Endothelial cell of umbilical vein (primary cell): ENCODE data around the gene BLZF1. TPM values are rescaled to one million over a fixed set of nuclear protein-coding genes. Genes with fewer than 3 reads are reported as not detected.

Source experiments
- BruUV-seq: library from RNA; stranded (reverse); fragments of 400-500 nt; replicated peaks from 2 replicates; lab custom pipeline; 2021; lab: Mats Ljungman, UMichigan
- CTCF ChIA-PET: fragments of 300-600, 350-600 bp; sonication (Branson Sonifier 250); formaldehyde crosslinking; loops from one replicate; lab custom pipeline; 2021; ENCODE audit warnings: antibody characterized with exemption, inconsistent platforms; lab: Charles Lee
- POLR2A ChIA-PET: fragments of 300-600, 350-600 bp; sonication (Branson Sonifier 250); formaldehyde crosslinking; loops from one replicate; lab custom pipeline; 2021; ENCODE audit warnings: antibody characterized with exemption, inconsistent platforms; lab: Charles Lee
- DNase-seq: peaks from one replicate; pipeline ENCODE4 v3.0.0-alpha.2; 2011; ENCODE audit warnings: low read depth, low spot score
- FAIRE-seq: peaks from 2 replicates; lab custom pipeline; 2011; peaks lifted over from hg19 to GRCh38; lab: Jason Lieb, UNC
- H2AFZ ChIP-seq: 2 replicates; pipeline ENCODE4 v1.6.0; 2012; ENCODE audit warnings: low read depth, low read length, control low read depth, inconsistent platforms
- H3K27ac ChIP-seq: 2 replicates; pipeline ENCODE4 v1.5.1; 2011; ENCODE audit warnings: low read depth, mild to moderate bottlenecking, control low read depth, low read length, moderate library complexity; ENCODE audit not compliant: insufficient read depth
- H3K27me3 ChIP-seq, 2 experiments: 2 replicates each; pipeline versions ENCODE4 v1.6.0 to v1.6.1; 2011; ENCODE audit warnings: low read length in 2 of 2, mixed read lengths in 1 of 2; ENCODE audit not compliant: control insufficient read depth in 2 of 2, insufficient read depth in 2 of 2
- H3K36me3 ChIP-seq, 2 experiments: 2 replicates in 1 of 2; 3 replicates in 1 of 2; pipeline ENCODE4 v1.5.1; 2011; ENCODE audit warnings: low read length in 2 of 2, mild to moderate bottlenecking in 1 of 2, moderate library complexity in 1 of 2; ENCODE audit not compliant: control insufficient read depth in 2 of 2, insufficient read depth in 2 of 2; ENCODE audit errors: extremely low read depth in 1 of 2
- H3K4me1 ChIP-seq: 3 replicates; pipeline ENCODE4 v1.5.1; 2011; ENCODE audit warnings: mild to moderate bottlenecking, low read length; ENCODE audit not compliant: control insufficient read depth, insufficient read depth; ENCODE audit errors: extremely low read depth
- H3K4me2 ChIP-seq: 2 replicates; pipeline ENCODE4 v1.6.1; 2011; ENCODE audit warnings: low read length, control low read depth, mixed read lengths; ENCODE audit not compliant: insufficient read depth
- H3K4me3 ChIP-seq, 3 experiments: fragments of 200-600 bp in 1 of 3; sonication (generic), shearing (Covaris generic) in 1 of 3; replicated peaks in 1 of 3; 2 replicates each; pipeline ENCODE4 v1.5.1; 2011 to 2016; ENCODE audit warnings: control low read depth in 3 of 3, low read length in 3 of 3, mild to moderate bottlenecking in 2 of 3, inconsistent platforms in 1 of 3, low read depth in 1 of 3, moderate library complexity in 1 of 3; ENCODE audit not compliant: insufficient read depth in 1 of 3
- H3K79me2 ChIP-seq: 2 replicates; pipeline ENCODE4 v1.6.0; 2012; ENCODE audit warnings: low read length, inconsistent platforms; ENCODE audit not compliant: control insufficient read depth, insufficient read depth
- H3K9ac ChIP-seq: replicated peaks from 2 replicates; pipeline ENCODE3; 2011; ENCODE audit warnings: low read length, control low read depth; ENCODE audit not compliant: insufficient read depth; ENCODE audit errors: extremely low read depth
- H3K9me1 ChIP-seq: replicated peaks from 3 replicates; pipeline ENCODE4 v1.6.0; 2011; ENCODE audit warnings: mild to moderate bottlenecking, low read length; ENCODE audit not compliant: control insufficient read depth, insufficient read depth; ENCODE audit errors: extremely low read depth
- H3K9me3 ChIP-seq: replicated peaks from 2 replicates; pipeline ENCODE4 v1.5.1; 2012; ENCODE audit warnings: low read length, inconsistent platforms; ENCODE audit not compliant: control insufficient read depth, insufficient read depth
- H4K20me1 ChIP-seq: replicated peaks from 2 replicates; pipeline ENCODE3; 2011; ENCODE audit warnings: mild to moderate bottlenecking, low read length; ENCODE audit not compliant: control insufficient read depth, insufficient read depth; ENCODE audit errors: extremely low read depth
- EZH2 ChIP-seq: IDR thresholded peaks from 2 replicates; pipeline ENCODE4 v1.6.1; 2012; ENCODE audit warnings: borderline replicate concordance, low read depth, mild to moderate bottlenecking, moderate library complexity, low read length, inconsistent platforms; ENCODE audit not compliant: severe bottlenecking
- FOS ChIP-seq: IDR thresholded peaks from 2 replicates; pipeline ENCODE4 v1.6.1; 2011; ENCODE audit warnings: mild to moderate bottlenecking, low read length, moderate library complexity, borderline replicate concordance; ENCODE audit not compliant: insufficient read depth
- GATA2 ChIP-seq: IDR thresholded peaks from 2 replicates; pipeline ENCODE4 v1.7.0; 2011; ENCODE audit warnings: low read depth, mild to moderate bottlenecking, moderate library complexity, mixed read lengths, low read length; ENCODE audit not compliant: insufficient read length, insufficient read depth
- JUN ChIP-seq: IDR thresholded peaks from 2 replicates; pipeline ENCODE4 v1.6.1; 2011; ENCODE audit warnings: borderline replicate concordance, low read depth; ENCODE audit not compliant: insufficient read length, insufficient read depth
- MYC ChIP-seq: IDR thresholded peaks from one replicate; pipeline ENCODE4 v1.6.1; 2011; ENCODE audit warnings: mild to moderate bottlenecking, low read depth, low read length
- POLR2A ChIP-seq: IDR thresholded peaks from 2 replicates; pipeline ENCODE4 v1.6.1; 2012; ENCODE audit warnings: low read depth, mild to moderate bottlenecking, control low read depth, low read length
- POLR2AphosphoS5 ChIP-seq: IDR thresholded peaks from 2 replicates; pipeline ENCODE4 v1.6.1; 2012; ENCODE audit warnings: low read depth, mild to moderate bottlenecking, control low read depth, low read length, moderate library complexity; ENCODE audit not compliant: insufficient read depth
- dilution Hi-C: fragments of 300-500 bp; cut with MboI; formaldehyde crosslinking; loops from one replicate; pipeline ENCODE4 v1.15.0; 2019; ENCODE audit warnings: low sequenced_read_pairs; ENCODE audit not compliant: extremely low pct_ligation_motif_present
- intact Hi-C: fragments of 100-400 bp; cut with micrococcal nuclease; formaldehyde crosslinking; loops from one replicate; pipeline ENCODE4 v1.10.0; 2022
- polyA plus RNA-seq, 4 experiments: library from polyadenylated mRNA; depleted of rRNA in 3 of 4; stranded (reverse) in 3 of 4; unstranded in 1 of 4; fragments of >200 nt; gene quantifications; 2 replicates each; pipeline versions ENCODE4 v1.2.1 to v1.2.3, GENCODE V29; 2011 to 2012; ENCODE audit warnings: missing spikeins in 1 of 4
- total RNA-seq: library from RNA; stranded (reverse); gene quantifications from 2 replicates; pipeline ENCODE4 v1.2.3, GENCODE V29; 2021
- TF ChIP-seq, protein P1 (sequence below): IDR thresholded peaks from 2 replicates; pipeline ENCODE4 v1.6.1; 2011; ENCODE audit not compliant: insufficient read depth, insufficient read length
- TF ChIP-seq, protein P2 (sequence below), 2 donors: IDR thresholded peaks; 1 replicate in 1 of 2; 2 replicates in 1 of 2; pipeline ENCODE4 v1.5.1; 2011; ENCODE audit warnings: low read length in 2 of 2, mild to moderate bottlenecking in 2 of 2, moderate library complexity in 2 of 2, control low read depth in 1 of 2, inconsistent platforms in 1 of 2, low read depth in 1 of 2; ENCODE audit not compliant: insufficient read depth in 1 of 2; ENCODE audit errors: extremely low read depth in 1 of 2

Gene BLZF1
- total and polyA plus RNA-seq, 2 donors (not counting 3 experiments of a cell fraction or from before 2014, with no cell fraction given), result 4.4 to 19.7 TPM

DNA sequence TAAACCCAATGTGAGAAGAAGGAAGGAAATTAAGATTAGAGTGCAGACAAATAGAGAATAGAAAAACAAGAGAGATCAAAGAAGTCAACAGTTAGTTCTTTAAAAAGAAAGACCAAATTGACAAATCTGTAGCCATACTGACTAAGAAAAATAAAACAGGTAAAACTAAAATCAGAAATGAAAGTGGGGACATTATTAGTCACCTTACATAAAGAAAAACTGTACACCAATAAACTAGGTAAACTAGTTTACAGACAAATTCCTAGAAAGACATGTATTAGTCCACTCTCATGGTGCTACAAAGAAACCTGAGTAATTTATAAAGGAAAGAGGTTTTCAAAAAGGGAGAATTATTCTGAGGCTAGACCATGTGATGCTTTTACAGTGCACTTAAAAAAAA is 22.3 kb downstream of the BLZF1 start:
- no peaks in the 10 kb centered on the region for H3K27me3 ChIP-seq
- ChIA-PET CTCF (interaction anchor here (1.5 kb wide), 1 partner anchor 787 kb away, joined by 6 read pairs; no protein-coding TSS in a partner anchor), POLR2A (interaction anchor here (0.6 kb wide), 1 partner anchor 146 kb away, joined by 5 read pairs; no protein-coding TSS in a partner anchor)
- intact Hi-C loops (no loop called here), dilution Hi-C loops (no loop called here)
- DNase-seq, result no peak
- no peak overlapping the region for H3K9ac ChIP-seq
- H3K9me1 ChIP-seq, result no peaks in the 10 kb centered on the region
- BruUV-seq, result no TSS peak
- no peaks in the 10 kb centered on the region for H3K9me3 ChIP-seq
- H3K36me3 ChIP-seq, result peaks cover 6 to 11% of the 10 kb centered on the region in 2 experiments
- H3K4me1 ChIP-seq, result no peaks in the 10 kb centered on the region
- no peak for FAIRE-seq
- H4K20me1 ChIP-seq, result no peaks in the 10 kb centered on the region
- no peak overlapping the region for H3K27ac ChIP-seq
- H3K4me3 ChIP-seq, result no peak overlapping the region
- no peaks in the 10 kb centered on the region for H3K79me2 ChIP-seq
- TF ChIP-seq EZH2 (no peak), POLR2A (no peak)
- no peak overlapping the region for H3K4me2 ChIP-seq
- no peak overlapping the region for H2AFZ ChIP-seq

DNA sequence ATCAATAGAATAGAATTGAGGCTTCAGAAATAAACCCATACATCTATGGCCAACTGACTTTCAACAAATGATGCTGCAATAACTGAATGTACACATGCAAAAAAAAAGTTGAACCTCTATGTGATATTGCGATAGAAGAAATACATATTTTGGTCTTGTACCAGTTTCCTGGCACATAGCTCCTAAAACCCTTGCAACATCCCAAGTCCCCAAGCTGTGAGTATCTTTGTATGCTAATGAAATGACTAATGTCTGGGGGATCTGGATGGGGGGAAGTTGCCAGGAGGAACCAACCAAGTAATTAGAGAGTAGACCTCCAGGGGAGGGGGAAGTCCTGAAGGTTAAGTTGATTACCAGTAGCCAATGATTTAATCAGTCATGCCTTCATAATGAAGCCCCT is 24.4 kb downstream of the BLZF1 start:
- Histone ChIP-seq H2AFZ (no peak overlapping the region), H3K9me3 (no peaks in the 10 kb centered on the region), H3K4me1 (no peaks in the 10 kb centered on the region), H4K20me1 (no peaks in the 10 kb centered on the region), H3K9me1 (no peaks in the 10 kb centered on the region), H3K9ac (no peak overlapping the region), H3K27me3 (no peaks in the 10 kb centered on the region), H3K4me2 (no peak overlapping the region), H3K36me3 (peaks cover 4 to 9% of the 10 kb centered on the region in 2 experiments), H3K27ac (no peak overlapping the region), H3K79me2 (no peaks in the 10 kb centered on the region), H3K4me3 (no peak overlapping the region)
- no TSS peak for BruUV-seq
- dilution Hi-C loops (no loop called here), intact Hi-C loops (no loop called here)
- no peak for FAIRE-seq
- DNase-seq, result no peak
- ChIA-PET POLR2A (no interaction called here), CTCF (interaction anchor here (1.4 kb wide), 1 partner anchor 24 kb away, joined by 3 read pairs; the partner anchor contains the start of gene BLZF1)
- TF ChIP-seq GATA2 (no peak), FOS (no peak), POLR2AphosphoS5 (no peak), JUN (no peak), POLR2A (no peak), EZH2 (no peak), MYC (no peak)
- TF ChIP-seq, protein P1, sequence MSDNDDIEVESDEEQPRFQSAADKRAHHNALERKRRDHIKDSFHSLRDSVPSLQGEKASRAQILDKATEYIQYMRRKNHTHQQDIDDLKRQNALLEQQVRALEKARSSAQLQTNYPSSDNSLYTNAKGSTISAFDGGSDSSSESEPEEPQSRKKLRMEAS, result no peak
- TF ChIP-seq, protein P2, sequence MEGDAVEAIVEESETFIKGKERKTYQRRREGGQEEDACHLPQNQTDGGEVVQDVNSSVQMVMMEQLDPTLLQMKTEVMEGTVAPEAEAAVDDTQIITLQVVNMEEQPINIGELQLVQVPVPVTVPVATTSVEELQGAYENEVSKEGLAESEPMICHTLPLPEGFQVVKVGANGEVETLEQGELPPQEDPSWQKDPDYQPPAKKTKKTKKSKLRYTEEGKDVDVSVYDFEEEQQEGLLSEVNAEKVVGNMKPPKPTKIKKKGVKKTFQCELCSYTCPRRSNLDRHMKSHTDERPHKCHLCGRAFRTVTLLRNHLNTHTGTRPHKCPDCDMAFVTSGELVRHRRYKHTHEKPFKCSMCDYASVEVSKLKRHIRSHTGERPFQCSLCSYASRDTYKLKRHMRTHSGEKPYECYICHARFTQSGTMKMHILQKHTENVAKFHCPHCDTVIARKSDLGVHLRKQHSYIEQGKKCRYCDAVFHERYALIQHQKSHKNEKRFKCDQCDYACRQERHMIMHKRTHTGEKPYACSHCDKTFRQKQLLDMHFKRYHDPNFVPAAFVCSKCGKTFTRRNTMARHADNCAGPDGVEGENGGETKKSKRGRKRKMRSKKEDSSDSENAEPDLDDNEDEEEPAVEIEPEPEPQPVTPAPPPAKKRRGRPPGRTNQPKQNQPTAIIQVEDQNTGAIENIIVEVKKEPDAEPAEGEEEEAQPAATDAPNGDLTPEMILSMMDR (IDR thresholded peaks at IDR 0.05; ENCODE audit: extremely low read depth in 1 of 2, insufficient read depth in 1 of 2, low read depth in 1 of 2, low read length in 2 of 2), result no peak
